Smooth muscle cell (in vitro differentiated cells): ENCODE results near the gene CIT. TPM values are rescaled to one million over a fixed set of nuclear protein-coding genes. Genes with fewer than 3 reads are reported as not detected.

Experiments
- DNase-seq: peaks from one replicate; lab custom pipeline; 2025; ENCODE audit not compliant: unreplicated experiment; lab: John Stamatoyannopoulos, UW
- H2AFZ ChIP-seq: fragments of 200-600 bp; sonication (generic); 2 replicates; pipeline ENCODE4 v1.6.0; 2016; ENCODE audit warnings: antibody characterized with exemption, low read depth, mild to moderate bottlenecking
- H3F3A ChIP-seq: fragments of 200-600 bp; sonication (generic); 2 replicates; pipeline ENCODE4 v1.6.0; 2017; ENCODE audit warnings: antibody characterized with exemption, low read depth
- H3K27ac ChIP-seq: fragments of 200-600 bp; sonication (generic); 2 replicates; pipeline ENCODE4 v1.5.1; 2016; ENCODE audit warnings: low read depth, mild to moderate bottlenecking
- H3K27me3 ChIP-seq: fragments of 200-600 bp; sonication (generic); 2 replicates; pipeline ENCODE4 v1.6.1; 2016; ENCODE audit warnings: low read depth, mild to moderate bottlenecking
- H3K36me3 ChIP-seq: fragments of 200-600 bp; sonication (generic); 2 replicates; pipeline ENCODE4 v1.5.1; 2016; ENCODE audit warnings: low read depth
- H3K4me1 ChIP-seq: fragments of 200-600 bp; sonication (generic); 2 replicates; pipeline ENCODE4 v1.5.1; 2016; ENCODE audit warnings: low read depth
- H3K4me2 ChIP-seq: fragments of 200-600 bp; sonication (generic); 2 replicates; pipeline ENCODE4 v1.6.0; 2016; ENCODE audit warnings: mild to moderate bottlenecking
- H3K4me3 ChIP-seq: fragments of 200-600 bp; sonication (generic); 2 replicates; pipeline ENCODE4 v1.5.1; 2016; ENCODE audit warnings: mild to moderate bottlenecking
- H3K79me2 ChIP-seq: fragments of 200-600 bp; sonication (generic); 2 replicates; pipeline ENCODE4 v1.6.0; 2016; ENCODE audit warnings: low read depth, mild to moderate bottlenecking
- H3K9ac ChIP-seq: fragments of 200-600 bp; sonication (generic); 2 replicates; pipeline ENCODE4 v1.6.0; 2016; ENCODE audit warnings: low read depth
- H3K9me3 ChIP-seq: fragments of 200-600 bp; sonication (generic); replicated peaks from 2 replicates; pipeline ENCODE4 v1.5.1; 2016; ENCODE audit warnings: low read depth
- H4K20me1 ChIP-seq: fragments of 200-600 bp; sonication (generic); 2 replicates; pipeline ENCODE4 v1.6.0; 2016; ENCODE audit warnings: low read depth
- WGBS: methylation state at CpG from one replicate; pipeline ENCODE4 v1.1.7; 2016; ENCODE audit warnings: low lambda C conversion rate; 5-methylcytosine and 5-hydroxymethylcytosine counted together
- polyA plus RNA-seq: library from polyadenylated mRNA; unstranded; fragments of >200 nt; fragmentation: Nextera tagmentation; extraction: Ambion mirVana; gene quantifications from 2 replicates; pipeline ENCODE4 v1.2.1, GENCODE V29; 2016
- total RNA-seq: library from RNA; depleted of rRNA; stranded (reverse); fragments of >200 nt; gene quantifications from 2 replicates; pipeline ENCODE4 v1.2.3, GENCODE V29; 2014
- TF ChIP-seq, protein P1 (sequence below): fragments of 200-600 bp; sonication (generic); IDR thresholded peaks from 2 replicates; pipeline ENCODE4 v1.5.1; 2017; ENCODE audit warnings: borderline replicate concordance, mild to moderate bottlenecking, antibody characterized with exemption; ENCODE audit not compliant: insufficient read depth, poor library complexity, severe bottlenecking

Gene CIT
- total and polyA plus RNA-seq, 2 experiments from 2014 or later = 3.2 to 9.1 TPM

DNA sequence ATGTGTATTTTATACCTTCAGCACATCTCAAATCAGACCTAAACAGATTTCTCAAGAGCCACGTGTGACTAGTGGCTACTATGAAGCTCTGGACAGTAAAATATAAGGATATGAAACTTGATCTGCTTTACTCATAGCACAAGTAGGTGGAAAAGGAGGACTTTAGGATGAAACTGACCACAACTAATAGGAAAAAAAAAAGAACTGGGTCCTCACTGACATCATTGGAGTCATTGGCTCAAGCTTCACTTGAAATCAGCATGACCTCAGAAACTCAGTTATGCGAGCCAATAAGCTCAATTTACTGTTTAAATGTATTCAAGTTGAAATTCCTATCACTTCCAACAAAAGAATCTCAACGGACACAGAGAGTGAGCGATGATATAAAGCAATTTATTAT lies 34.1 kb upstream of the CIT start:
- Histone ChIP-seq H3K9ac (no peak overlapping the region), H4K20me1 (no peaks in the 10 kb centered on the region), H2AFZ (no peak overlapping the region), H3K4me3 (no peak overlapping the region), H3F3A (no peaks in the 10 kb centered on the region), H3K79me2 (no peaks in the 10 kb centered on the region), H3K4me2 (no peak overlapping the region), H3K9me3 (no peaks in the 10 kb centered on the region), H3K27me3 (no peaks in the 10 kb centered on the region), H3K4me1 (no peaks in the 10 kb centered on the region), H3K27ac (no peak overlapping the region), H3K36me3 (no peaks in the 10 kb centered on the region)
- TF ChIP-seq, protein P1, sequence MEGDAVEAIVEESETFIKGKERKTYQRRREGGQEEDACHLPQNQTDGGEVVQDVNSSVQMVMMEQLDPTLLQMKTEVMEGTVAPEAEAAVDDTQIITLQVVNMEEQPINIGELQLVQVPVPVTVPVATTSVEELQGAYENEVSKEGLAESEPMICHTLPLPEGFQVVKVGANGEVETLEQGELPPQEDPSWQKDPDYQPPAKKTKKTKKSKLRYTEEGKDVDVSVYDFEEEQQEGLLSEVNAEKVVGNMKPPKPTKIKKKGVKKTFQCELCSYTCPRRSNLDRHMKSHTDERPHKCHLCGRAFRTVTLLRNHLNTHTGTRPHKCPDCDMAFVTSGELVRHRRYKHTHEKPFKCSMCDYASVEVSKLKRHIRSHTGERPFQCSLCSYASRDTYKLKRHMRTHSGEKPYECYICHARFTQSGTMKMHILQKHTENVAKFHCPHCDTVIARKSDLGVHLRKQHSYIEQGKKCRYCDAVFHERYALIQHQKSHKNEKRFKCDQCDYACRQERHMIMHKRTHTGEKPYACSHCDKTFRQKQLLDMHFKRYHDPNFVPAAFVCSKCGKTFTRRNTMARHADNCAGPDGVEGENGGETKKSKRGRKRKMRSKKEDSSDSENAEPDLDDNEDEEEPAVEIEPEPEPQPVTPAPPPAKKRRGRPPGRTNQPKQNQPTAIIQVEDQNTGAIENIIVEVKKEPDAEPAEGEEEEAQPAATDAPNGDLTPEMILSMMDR = no peak
- 81% methylated on average over 4 of the region's 4 CpGs for WGBS
- no peak for DNase-seq

DNA sequence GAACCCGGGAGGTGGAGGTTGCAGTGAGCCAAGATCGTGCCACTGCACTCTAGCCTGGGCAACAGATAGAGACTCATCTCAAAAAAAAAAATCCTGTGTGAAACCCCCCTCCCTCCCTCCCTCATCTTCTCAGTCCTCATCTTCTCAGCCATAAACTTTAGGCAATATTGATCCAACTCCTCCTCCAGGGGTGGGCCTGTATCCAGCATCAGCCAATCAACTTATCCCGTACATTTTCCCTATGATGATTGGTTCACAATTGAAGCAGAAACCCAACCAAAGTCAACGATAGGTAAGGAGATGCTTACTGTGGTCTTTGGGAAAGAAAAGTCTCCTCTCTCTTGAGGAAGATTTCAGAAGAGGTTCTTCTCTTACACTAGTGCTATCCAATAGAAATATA lies 33.5 kb upstream of the CIT start:
- TF ChIP-seq, protein P1 = no peak
- H3K4me3 ChIP-seq = no peak overlapping the region
- H3K27ac ChIP-seq = no peak overlapping the region
- DNase-seq = no peak
- H3K27me3 ChIP-seq = no peaks in the 10 kb centered on the region
- H3K4me1 ChIP-seq = no peaks in the 10 kb centered on the region
- H3K36me3 ChIP-seq = no peaks in the 10 kb centered on the region
- H3K79me2 ChIP-seq = no peaks in the 10 kb centered on the region
- H2AFZ ChIP-seq = no peak overlapping the region
- H4K20me1 ChIP-seq = no peaks in the 10 kb centered on the region
- no peaks in the 10 kb centered on the region for H3K9me3 ChIP-seq
- H3K9ac ChIP-seq = no peak overlapping the region
- WGBS = 92% methylated on average over 4 of the region's 4 CpGs
- H3F3A ChIP-seq = no peaks in the 10 kb centered on the region
- H3K4me2 ChIP-seq = no peak overlapping the region

DNA sequence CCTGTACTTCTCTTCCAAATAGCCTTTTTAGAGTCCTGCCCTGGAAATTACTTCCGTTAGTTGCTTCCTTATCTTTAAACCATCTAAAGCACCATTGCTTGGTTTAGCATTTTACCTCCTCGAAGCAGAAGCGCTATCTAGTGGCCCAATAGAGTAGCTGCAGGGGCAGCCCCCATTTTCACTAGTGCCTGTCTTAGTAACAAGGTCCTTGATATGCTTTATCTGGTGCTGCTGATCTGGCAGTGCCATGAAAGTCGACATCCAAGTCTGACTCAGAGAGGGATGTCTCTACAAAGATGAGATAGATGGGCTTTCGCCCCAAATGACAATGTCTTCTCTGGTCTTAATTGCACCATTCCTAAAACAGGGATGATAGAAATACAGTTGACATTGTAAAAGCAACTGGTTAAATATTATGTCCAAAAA lies 25.0 kb upstream of the CIT start:
- no peaks in the 10 kb centered on the region for H3K4me1 ChIP-seq
- H3K27ac ChIP-seq = no peak overlapping the region
- no peak overlapping the region for H2AFZ ChIP-seq
- no peaks in the 10 kb centered on the region for H3K27me3 ChIP-seq
- H3K9ac ChIP-seq = no peak overlapping the region
- H3K36me3 ChIP-seq = no peaks in the 10 kb centered on the region
- no peaks in the 10 kb centered on the region for H3K79me2 ChIP-seq
- 4% methylated on average over 5 of the region's 5 CpGs for WGBS
- H3K9me3 ChIP-seq = no peaks in the 10 kb centered on the region
- H3K4me2 ChIP-seq = no peak overlapping the region
- peak; percentile 1 for DNase-seq
- no peaks in the 10 kb centered on the region for H4K20me1 ChIP-seq
- no peak overlapping the region for H3K4me3 ChIP-seq
- TF ChIP-seq, protein P1 = peak; percentile 67
- H3F3A ChIP-seq = no peaks in the 10 kb centered on the region

DNA sequence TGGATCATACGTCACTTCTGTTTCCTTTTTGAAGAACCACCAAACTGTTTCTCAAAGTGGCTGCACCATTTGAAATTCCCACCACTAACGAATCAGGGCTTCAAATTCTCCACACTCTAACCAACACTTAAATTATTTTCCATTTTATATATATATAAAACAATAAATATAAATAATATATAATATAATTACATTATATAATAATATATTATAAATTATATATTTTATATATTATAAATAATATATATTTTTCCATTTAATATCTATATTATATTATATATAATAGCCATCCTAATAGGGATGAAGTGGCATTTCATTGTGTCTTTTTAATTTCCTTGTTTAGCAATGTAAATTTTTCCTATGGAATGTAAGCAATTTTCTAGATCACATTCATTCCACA lies 24.6 kb upstream of the CIT start:
- no peak for DNase-seq

More for the DNA sequence above, 24.6 kb upstream of the CIT start:
- Histone ChIP-seq H3K9me3 (no peaks in the 10 kb centered on the region), H4K20me1 (no peaks in the 10 kb centered on the region), H3K4me3 (no peak overlapping the region), H3K27ac (no peak overlapping the region), H3K27me3 (no peaks in the 10 kb centered on the region), H3F3A (no peaks in the 10 kb centered on the region), H3K79me2 (no peaks in the 10 kb centered on the region), H3K9ac (no peak overlapping the region), H3K4me2 (no peak overlapping the region), H3K36me3 (no peaks in the 10 kb centered on the region), H3K4me1 (no peaks in the 10 kb centered on the region), H2AFZ (no peak overlapping the region)
- 89% methylated on average over 2 of the region's 2 CpGs for WGBS
- TF ChIP-seq, protein P1 = no peak
